ENCODE data around the gene CXorf58.
"Not testable (repeated sequence)": the region's sequence is repeated elsewhere in the genome, so short reads cannot be mapped to it uniquely, and the experiment has no call there.

CXorf58 gene

GRCh38 chrX:23959781-23960180, 52.0 kb downstream of the CXorf58 start:
- DNase-seq: no peak

GRCh38 chrX:23964191-23964590, 56.4 kb downstream of the CXorf58 start:
- no peak for DNase-seq

- DNase-seq: not testable (repeated sequence)
Measured at GRCh38 chrX:23965630-23966029, 57.8 kb downstream of the CXorf58 start.

GRCh38 chrX:23978491-23978890, 70.7 kb downstream of the CXorf58 start:
- no peak for DNase-seq

GRCh38 chrX:23980011-23980441, 72.2 kb downstream of the CXorf58 start:
- no peak for DNase-seq

GRCh38 chrX:23981222-23981621, 73.4 kb downstream of the CXorf58 start:
- DNase-seq: no peak

GRCh38 chrX:23981711-23982110, 73.9 kb downstream of the CXorf58 start:
- DNase-seq: no peak

GRCh38 chrX:23982891-23983290, 75.1 kb downstream of the CXorf58 start:
- DNase-seq: no peak
